Measurements from ENCODE around the gene MN1.

MN1 gene

GRCh38 chr22:27716074-27716473 lies 85.5 kb downstream of the MN1 start:
- no peak for DNase-seq (ENCODE audit: low read depth in 2 of 2)

- DNase-seq (ENCODE audit: low read depth in 2 of 2), result no peak
These were observed 86.5 kb downstream of the MN1 start for GRCh38 chr22:27715106-27715505.

- no peak for DNase-seq (ENCODE audit: low read depth in 2 of 2)
These were observed 87.5 kb downstream of the MN1 start for GRCh38 chr22:27714068-27714467.

GRCh38 chr22:27713461-27713860 lies 88.1 kb downstream of the MN1 start:
- DNase-seq (ENCODE audit: low read depth in 2 of 2), result no peak

GRCh38 chr22:27711756-27712155 lies 89.8 kb downstream of the MN1 start:
- no peak for DNase-seq (ENCODE audit: low read depth in 2 of 2)

GRCh38 chr22:27711012-27711411 lies 90.5 kb downstream of the MN1 start:
- DNase-seq (ENCODE audit: low read depth in 2 of 2), result no peak

GRCh38 chr22:27709919-27710675 lies 91.5 kb downstream of the MN1 start:
- DNase-seq (ENCODE audit: low read depth in 2 of 2), result no peak

- DNase-seq (ENCODE audit: low read depth in 2 of 2), result no peak
These were observed 95.1 kb downstream of the MN1 start for GRCh38 chr22:27706489-27706888.

GRCh38 chr22:27705408-27706080 lies 96.0 kb downstream of the MN1 start:
- no peak for DNase-seq (ENCODE audit: low read depth in 2 of 2)

- DNase-seq (ENCODE audit: low read depth in 2 of 2), result no peak
These were observed 97.0 kb downstream of the MN1 start for GRCh38 chr22:27704581-27704980.

GRCh38 chr22:27699383-27700019 lies 102.1 kb downstream of the MN1 start:
- no peak for DNase-seq (ENCODE audit: low read depth in 2 of 2)

- DNase-seq (ENCODE audit: low read depth in 2 of 2), result no peak
These were observed 102.7 kb downstream of the MN1 start for GRCh38 chr22:27698813-27699212.
